Neuron (in vitro differentiated cells): ENCODE data around the gene PHF11.

Experiments
- H2AFZ ChIP-seq: one replicate; pipeline ENCODE4 v1.6.1; 2013; ENCODE audit warnings: low read depth, mild to moderate bottlenecking, inconsistent platforms, low read length, moderate library complexity
- H3K27me3 ChIP-seq: one replicate; pipeline ENCODE4 v1.6.1; 2013; ENCODE audit warnings: low read length; ENCODE audit not compliant: insufficient read depth
- H3K36me3 ChIP-seq: one replicate; pipeline ENCODE4 v1.6.1; 2013; ENCODE audit warnings: low read length; ENCODE audit not compliant: insufficient read depth
- H3K4me1 ChIP-seq: one replicate; pipeline ENCODE4 v1.6.1; 2013; ENCODE audit warnings: low read length; ENCODE audit not compliant: insufficient read depth
- H3K4me3 ChIP-seq: 2 replicates; pipeline ENCODE4 v1.5.1; 2013; ENCODE audit warnings: mild to moderate bottlenecking, low read length, moderate library complexity
- H3K9me3 ChIP-seq: one replicate; pipeline ENCODE4 v1.6.1; 2013; ENCODE audit warnings: low read length

PHF11 gene

GRCh38 chr13:49512578-49512977 lies 16.8 kb downstream of the PHF11 start:
- no peaks in the 10 kb centered on the region for H3K4me1 ChIP-seq
- no peak overlapping the region for H2AFZ ChIP-seq
- H3K27me3 ChIP-seq = no peaks in the 10 kb centered on the region
- no peaks in the 10 kb centered on the region for H3K36me3 ChIP-seq
- no peak overlapping the region for H3K4me3 ChIP-seq
- H3K9me3 ChIP-seq = no peaks in the 10 kb centered on the region

- no peak overlapping the region for H2AFZ ChIP-seq
- no peaks in the 10 kb centered on the region for H3K36me3 ChIP-seq
- no peaks in the 10 kb centered on the region for H3K4me1 ChIP-seq
- H3K9me3 ChIP-seq = no peaks in the 10 kb centered on the region
- H3K27me3 ChIP-seq = no peaks in the 10 kb centered on the region
- no peak overlapping the region for H3K4me3 ChIP-seq
These were observed 20.7 kb downstream of the PHF11 start for GRCh38 chr13:49516467-49516866.

- no peaks in the 10 kb centered on the region for H3K27me3 ChIP-seq
- no peaks in the 10 kb centered on the region for H3K9me3 ChIP-seq
- no peaks in the 10 kb centered on the region for H3K4me1 ChIP-seq
- no peak overlapping the region for H2AFZ ChIP-seq
- no peak overlapping the region for H3K4me3 ChIP-seq
- H3K36me3 ChIP-seq = no peaks in the 10 kb centered on the region
These were observed 21.7 kb downstream of the PHF11 start for GRCh38 chr13:49517461-49517860.

GRCh38 chr13:49521224-49521623 lies 25.5 kb downstream of the PHF11 start:
- Histone ChIP-seq H3K36me3 (no peaks in the 10 kb centered on the region), H3K4me1 (no peaks in the 10 kb centered on the region), H3K4me3 (no peak overlapping the region), H3K27me3 (no peaks in the 10 kb centered on the region), H2AFZ (no peak overlapping the region), H3K9me3 (no peaks in the 10 kb centered on the region)

- no peaks in the 10 kb centered on the region for H3K4me1 ChIP-seq
- no peak overlapping the region for H3K4me3 ChIP-seq
- H3K36me3 ChIP-seq = peaks cover 2% of the 10 kb centered on the region
- H3K9me3 ChIP-seq = no peaks in the 10 kb centered on the region
- no peaks in the 10 kb centered on the region for H3K27me3 ChIP-seq
- H2AFZ ChIP-seq = no peak overlapping the region
These were observed 29.2 kb downstream of the PHF11 start for GRCh38 chr13:49524740-49525501.

GRCh38 chr13:49527123-49527522 lies 31.4 kb downstream of the PHF11 start:
- Histone ChIP-seq H3K36me3 (peaks cover 6% of the 10 kb centered on the region), H3K4me1 (no peaks in the 10 kb centered on the region), H3K4me3 (no peak overlapping the region), H3K27me3 (no peaks in the 10 kb centered on the region), H3K9me3 (peaks cover 4% of the 10 kb centered on the region), H2AFZ (no peak overlapping the region)

GRCh38 chr13:49528161-49528560 lies 32.4 kb downstream of the PHF11 start:
- Histone ChIP-seq H3K9me3 (peaks cover 4% of the 10 kb centered on the region), H3K4me1 (no peaks in the 10 kb centered on the region), H2AFZ (no peak overlapping the region), H3K36me3 (peaks cover 6% of the 10 kb centered on the region), H3K4me3 (no peak overlapping the region), H3K27me3 (no peaks in the 10 kb centered on the region)

GRCh38 chr13:49530457-49530856 lies 34.7 kb downstream of the PHF11 start:
- Histone ChIP-seq H3K4me1 (no peaks in the 10 kb centered on the region), H3K4me3 (no peak overlapping the region), H3K36me3 (peaks cover 13% of the 10 kb centered on the region), H3K9me3 (peaks cover 4% of the 10 kb centered on the region), H3K27me3 (no peaks in the 10 kb centered on the region), H2AFZ (no peak overlapping the region)

GRCh38 chr13:49532593-49532992 lies 36.8 kb downstream of the PHF11 start:
- H3K27me3 ChIP-seq = no peaks in the 10 kb centered on the region
- H3K4me1 ChIP-seq = peaks cover 3% of the 10 kb centered on the region
- no peak overlapping the region for H2AFZ ChIP-seq
- H3K9me3 ChIP-seq = peaks cover 4% of the 10 kb centered on the region
- no peak overlapping the region for H3K4me3 ChIP-seq
- peaks cover 13% of the 10 kb centered on the region for H3K36me3 ChIP-seq

- H3K4me1 ChIP-seq = peaks cover 3% of the 10 kb centered on the region
- peaks cover 13% of the 10 kb centered on the region for H3K36me3 ChIP-seq
- no peaks in the 10 kb centered on the region for H3K27me3 ChIP-seq
- H3K9me3 ChIP-seq = peaks cover 4% of the 10 kb centered on the region
- H3K4me3 ChIP-seq = no peak overlapping the region
- H2AFZ ChIP-seq = no peak overlapping the region
These were observed 37.3 kb downstream of the PHF11 start for GRCh38 chr13:49533011-49533410.

GRCh38 chr13:49533591-49534269 lies 38.0 kb downstream of the PHF11 start:
- peaks cover 12% of the 10 kb centered on the region for H3K36me3 ChIP-seq
- peaks cover 4% of the 10 kb centered on the region for H3K9me3 ChIP-seq
- no peaks in the 10 kb centered on the region for H3K27me3 ChIP-seq
- no peak overlapping the region for H3K4me3 ChIP-seq
- no peak overlapping the region for H2AFZ ChIP-seq
- H3K4me1 ChIP-seq = peaks cover 3% of the 10 kb centered on the region

- no peak overlapping the region for H3K4me3 ChIP-seq
- H3K36me3 ChIP-seq = peaks cover 33% of the 10 kb centered on the region
- H3K27me3 ChIP-seq = no peaks in the 10 kb centered on the region
- H2AFZ ChIP-seq = no peak overlapping the region
- H3K4me1 ChIP-seq = peaks cover 3% of the 10 kb centered on the region
- H3K9me3 ChIP-seq = peaks cover 3% of the 10 kb centered on the region
These were observed 40.6 kb downstream of the PHF11 start for GRCh38 chr13:49536144-49536873.

- no peaks in the 10 kb centered on the region for H3K9me3 ChIP-seq
- no peaks in the 10 kb centered on the region for H3K27me3 ChIP-seq
- peaks cover 3% of the 10 kb centered on the region for H3K4me1 ChIP-seq
- peaks cover 37% of the 10 kb centered on the region for H3K36me3 ChIP-seq
- H2AFZ ChIP-seq = no peak overlapping the region
- H3K4me3 ChIP-seq = no peak overlapping the region
These were observed 42.7 kb downstream of the PHF11 start for GRCh38 chr13:49538404-49538803.
